HCT116 (cell line): ENCODE data around the gene TNRC6A. TPM values are rescaled to one million over a fixed set of nuclear protein-coding genes. Genes with fewer than 3 reads are reported as not detected.

Source experiments
- ATAC-seq: fragments of 200-7000 bp; cut with Tn5 transposase; 2 replicates; pipeline ENCODE4 v1.9.1; 2020; ENCODE audit warnings: mild to moderate bottlenecking, moderate library complexity
- BruUV-seq: library from RNA; stranded (reverse); fragments of 400-500 nt; replicated peaks from 2 replicates; lab custom pipeline; 2021; lab: Mats Ljungman, UMichigan
- CTCF ChIA-PET: fragments of 300-600 bp; sonication (Branson Sonifier 250); formaldehyde crosslinking; loops from one replicate; lab custom pipeline; 2021; ENCODE audit warnings: antibody characterized with exemption; lab: Charles Lee
- POLR2A ChIA-PET: fragments of 300-600, 350-600 bp; sonication (Branson Sonifier 250); formaldehyde crosslinking; loops from one replicate; lab custom pipeline; 2021; ENCODE audit warnings: antibody characterized with exemption; lab: Charles Lee
- RAD21 ChIA-PET, 2 experiments: fragments of 300-600 bp; sonication (Branson Sonifier 250); formaldehyde crosslinking; loops; one replicate each; lab custom pipeline; 2023; ENCODE audit warnings: low total read pairs in 2 of 2; ENCODE audit not compliant: uncharacterized antibody in 2 of 2, unreplicated experiment in 2 of 2, low non-redundant PET in 1 of 2; lab: Charles Lee
- DNase-seq: peaks from one replicate; pipeline ENCODE4 v3.0.0-alpha.2; 2010; ENCODE audit warnings: low read depth, low spot score
- H2AFZ ChIP-seq: fragments of 200-600 bp; shearing (Covaris generic), sonication (generic); 2 replicates; pipeline ENCODE4 v1.6.1; 2017; ENCODE audit warnings: low read depth, mixed run types, mixed read lengths, antibody characterized with exemption, low read length; ENCODE audit not compliant: poor library complexity, severe bottlenecking
- H3K27ac ChIP-seq: 2 replicates; pipeline ENCODE4 v1.5.1; 2012; ENCODE audit warnings: low read depth, low read length
- H3K27me3 ChIP-seq: fragments of 200-600 bp; sonication (generic); 2 replicates; pipeline ENCODE4 v1.6.1; 2016; ENCODE audit warnings: mixed run types, low read length, mixed read lengths; ENCODE audit not compliant: insufficient read depth
- H3K36me3 ChIP-seq, 2 experiments: fragments of 200-500 bp in 1 of 2; fragments of 200-600 bp in 1 of 2; sonication (Bioruptor generic) in 1 of 2; sonication (generic) in 1 of 2; 2 replicates each; pipeline versions ENCODE4 v1.5.1 to v1.6.1; 2014 to 2016; ENCODE audit warnings: low read length in 2 of 2, inconsistent platforms in 1 of 2, mixed read lengths in 1 of 2, mixed run types in 1 of 2; ENCODE audit not compliant: insufficient read depth in 2 of 2, control insufficient read depth in 1 of 2
- H3K4me1 ChIP-seq, 2 experiments: fragments of 200-600 bp in 1 of 2; sonication (generic) in 1 of 2; 2 replicates each; pipeline versions ENCODE4 v1.5.1 to v1.6.1; 2012 to 2017; ENCODE audit warnings: low read length in 2 of 2, inconsistent platforms in 1 of 2, mild to moderate bottlenecking in 1 of 2, mixed read lengths in 1 of 2, mixed run types in 1 of 2, moderate library complexity in 1 of 2; ENCODE audit not compliant: insufficient read depth in 2 of 2, control insufficient read depth in 1 of 2
- H3K4me2 ChIP-seq: fragments of 200-600 bp; sonication (generic); 2 replicates; pipeline ENCODE4 v1.6.1; 2017; ENCODE audit warnings: mixed run types, low read length, mixed read lengths
- H3K4me3 ChIP-seq, 2 experiments: fragments of 200-600 bp in 1 of 2; sonication (generic) in 1 of 2; replicated peaks in 1 of 2; 2 replicates each; pipeline ENCODE4 v1.5.1; 2011 to 2016; ENCODE audit warnings: low read length in 2 of 2, control low read depth in 1 of 2, low read depth in 1 of 2, mild to moderate bottlenecking in 1 of 2, mixed read lengths in 1 of 2, mixed run types in 1 of 2
- H3K79me2 ChIP-seq: fragments of 200-600 bp; sonication (generic); 2 replicates; pipeline ENCODE4 v1.6.1; 2017; ENCODE audit warnings: mild to moderate bottlenecking, mixed run types, low read length, moderate library complexity, mixed read lengths; ENCODE audit not compliant: insufficient read depth
- H3K9ac ChIP-seq: fragments of 200-600 bp; sonication (generic); 2 replicates; pipeline ENCODE4 v1.6.1; 2016; ENCODE audit warnings: low read length, mixed read lengths
- H3K9me2 ChIP-seq: fragments of 200-600 bp; sonication (generic), shearing (Covaris generic); 2 replicates; pipeline ENCODE4 v1.6.1; 2017; ENCODE audit warnings: mixed run types, mild to moderate bottlenecking, moderate library complexity; ENCODE audit not compliant: insufficient read depth
- H3K9me3 ChIP-seq, 2 experiments: fragments of 200-500 bp in 1 of 2; fragments of 200-600 bp in 1 of 2; sonication (Bioruptor generic) in 1 of 2; sonication (generic) in 1 of 2; 2 replicates each; pipeline ENCODE4 v1.6.1; 2014 to 2017; ENCODE audit warnings: low read length in 2 of 2, mixed read lengths in 2 of 2, inconsistent platforms in 1 of 2, low read depth in 1 of 2, mild to moderate bottlenecking in 1 of 2, mixed run types in 1 of 2, moderate library complexity in 1 of 2; ENCODE audit not compliant: control insufficient read depth in 1 of 2, insufficient read depth in 1 of 2
- H4K20me1 ChIP-seq: fragments of 200-600 bp; sonication (generic), shearing (Covaris generic); 2 replicates; pipeline ENCODE4 v1.6.1; 2017; ENCODE audit warnings: mixed run types, mild to moderate bottlenecking, moderate library complexity; ENCODE audit not compliant: insufficient read depth
- CEBPB ChIP-seq: IDR thresholded peaks from 2 replicates; pipeline ENCODE4 v1.6.1; 2012; ENCODE audit warnings: low read depth
- ELF1 ChIP-seq: IDR thresholded peaks from 2 replicates; pipeline ENCODE4 v1.6.1; 2012; ENCODE audit warnings: low read depth, borderline replicate concordance
- EZH2phosphoT487 ChIP-seq: fragments of 200-600 bp; IDR thresholded peaks from 2 replicates; pipeline ENCODE4 v1.6.1; 2018; ENCODE audit warnings: antibody characterized with exemption, borderline replicate concordance
- FOSL1 ChIP-seq: IDR thresholded peaks from 2 replicates; pipeline ENCODE4 v1.6.1; 2012; ENCODE audit warnings: low read depth
- JUND ChIP-seq: IDR thresholded peaks from 2 replicates; pipeline ENCODE4 v1.6.1; 2012
- POLR2A ChIP-seq: IDR thresholded peaks from 2 replicates; pipeline ENCODE4 v1.7.0; 2011; ENCODE audit warnings: borderline replicate concordance; ENCODE audit not compliant: insufficient read depth, insufficient read length; ENCODE audit errors: extremely low read depth
- SIN3A ChIP-seq: IDR thresholded peaks from 2 replicates; pipeline ENCODE4 v1.6.1; 2012; ENCODE audit warnings: low read depth
- SP1 ChIP-seq: IDR thresholded peaks from 2 replicates; pipeline ENCODE4 v1.6.1; 2012; ENCODE audit warnings: low read depth
- SRF ChIP-seq: IDR thresholded peaks from 2 replicates; pipeline ENCODE4 v1.6.1; 2012; ENCODE audit warnings: low read depth
- ZFX ChIP-seq: fragments of 450-650 bp; IDR thresholded peaks from 2 replicates; pipeline ENCODE4 v1.6.1; 2017
- ZNF274 ChIP-seq: fragments of 200-500 bp; sonication (Bioruptor generic); IDR thresholded peaks from 2 replicates; pipeline ENCODE4 v1.6.1; 2014; ENCODE audit warnings: mild to moderate bottlenecking, low read depth, low read length, inconsistent platforms
- intact Hi-C: fragments of 100-400 bp; cut with micrococcal nuclease; formaldehyde crosslinking; loops from 2 replicates; pipeline ENCODE4 v1.10.0; 2022
- total RNA-seq: library from RNA; stranded (reverse); gene quantifications from one replicate; pipeline ENCODE4 v1.2.1, GENCODE V29; 2021; ENCODE audit not compliant: unreplicated experiment
- TF ChIP-seq, protein P1 (sequence below), 3 experiments: fragments of 200-600 bp in 1 of 3; sonication (generic) in 1 of 3; IDR thresholded peaks in 2 of 3; conservative IDR thresholded peaks in 1 of 3; 2 replicates each; pipeline ENCODE4 v1.5.1; 2012 to 2017; ENCODE audit warnings: low read depth in 2 of 3, low read length in 2 of 3, antibody characterized with exemption in 1 of 3, borderline replicate concordance in 1 of 3, control low read depth in 1 of 3, mild to moderate bottlenecking in 1 of 3, mixed read lengths in 1 of 3, mixed run types in 1 of 3, moderate library complexity in 1 of 3; ENCODE audit not compliant: insufficient read depth in 1 of 3
- TF ChIP-seq, protein P2 (sequence below): IDR thresholded peaks from 2 replicates; pipeline ENCODE4 v1.6.1; 2012; ENCODE audit warnings: low read depth
- TF ChIP-seq, protein P3 (sequence below): IDR thresholded peaks from 2 replicates; pipeline ENCODE4 v1.6.1; 2012
- TF ChIP-seq, protein P4 (sequence below): IDR thresholded peaks from 2 replicates; pipeline ENCODE4 v1.6.1; 2011; ENCODE audit warnings: mild to moderate bottlenecking, low read length, moderate library complexity; ENCODE audit not compliant: insufficient replicate concordance; ENCODE audit errors: extremely low read depth
- TF ChIP-seq, protein P5 (sequence below): IDR thresholded peaks from 2 replicates; pipeline ENCODE4 v1.6.1; 2012

Gene TNRC6A
- total RNA-seq, 1 experiment from 2014 or later = 37.0 TPM

DNA sequence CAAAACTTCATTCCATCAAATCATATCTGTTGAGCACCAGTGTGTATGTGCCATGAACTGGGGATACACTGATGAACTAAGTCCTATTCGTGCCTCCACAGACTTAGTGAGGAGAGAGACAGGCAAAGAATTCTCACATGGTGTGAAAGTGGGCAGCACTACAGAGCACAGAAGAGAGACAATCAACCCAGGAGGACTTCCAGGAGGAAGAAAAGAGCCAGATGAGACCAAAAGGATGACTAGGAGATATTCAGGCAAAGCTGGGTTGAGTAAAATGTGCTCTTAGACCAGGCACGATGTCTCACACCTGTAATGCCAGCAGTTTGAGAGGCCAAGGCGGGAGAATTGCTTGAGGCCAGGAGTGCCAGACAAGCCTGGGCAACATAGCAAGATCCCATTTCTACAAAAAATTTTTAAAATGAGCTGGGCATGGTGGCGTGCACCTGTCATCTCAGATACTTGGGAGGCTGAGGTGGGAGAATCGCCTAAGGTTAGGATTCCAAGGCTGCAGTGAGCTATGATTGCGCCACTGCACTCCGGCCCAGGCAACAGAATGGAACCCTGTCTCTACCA, 30.2 kb upstream of the TNRC6A start (continued):
- TF ChIP-seq, protein P1, sequence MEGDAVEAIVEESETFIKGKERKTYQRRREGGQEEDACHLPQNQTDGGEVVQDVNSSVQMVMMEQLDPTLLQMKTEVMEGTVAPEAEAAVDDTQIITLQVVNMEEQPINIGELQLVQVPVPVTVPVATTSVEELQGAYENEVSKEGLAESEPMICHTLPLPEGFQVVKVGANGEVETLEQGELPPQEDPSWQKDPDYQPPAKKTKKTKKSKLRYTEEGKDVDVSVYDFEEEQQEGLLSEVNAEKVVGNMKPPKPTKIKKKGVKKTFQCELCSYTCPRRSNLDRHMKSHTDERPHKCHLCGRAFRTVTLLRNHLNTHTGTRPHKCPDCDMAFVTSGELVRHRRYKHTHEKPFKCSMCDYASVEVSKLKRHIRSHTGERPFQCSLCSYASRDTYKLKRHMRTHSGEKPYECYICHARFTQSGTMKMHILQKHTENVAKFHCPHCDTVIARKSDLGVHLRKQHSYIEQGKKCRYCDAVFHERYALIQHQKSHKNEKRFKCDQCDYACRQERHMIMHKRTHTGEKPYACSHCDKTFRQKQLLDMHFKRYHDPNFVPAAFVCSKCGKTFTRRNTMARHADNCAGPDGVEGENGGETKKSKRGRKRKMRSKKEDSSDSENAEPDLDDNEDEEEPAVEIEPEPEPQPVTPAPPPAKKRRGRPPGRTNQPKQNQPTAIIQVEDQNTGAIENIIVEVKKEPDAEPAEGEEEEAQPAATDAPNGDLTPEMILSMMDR (IDR thresholded peaks at IDR 0.05 in 2 of 3, conservative IDR thresholded peaks at IDR 0.05 in 1 of 3; ENCODE audit: borderline replicate concordance in 1 of 3, insufficient read depth in 1 of 3, low read depth in 2 of 3, low read length in 2 of 3) = no peak
- TF ChIP-seq SRF (no peak), ZNF274 (no peak)

DNA sequence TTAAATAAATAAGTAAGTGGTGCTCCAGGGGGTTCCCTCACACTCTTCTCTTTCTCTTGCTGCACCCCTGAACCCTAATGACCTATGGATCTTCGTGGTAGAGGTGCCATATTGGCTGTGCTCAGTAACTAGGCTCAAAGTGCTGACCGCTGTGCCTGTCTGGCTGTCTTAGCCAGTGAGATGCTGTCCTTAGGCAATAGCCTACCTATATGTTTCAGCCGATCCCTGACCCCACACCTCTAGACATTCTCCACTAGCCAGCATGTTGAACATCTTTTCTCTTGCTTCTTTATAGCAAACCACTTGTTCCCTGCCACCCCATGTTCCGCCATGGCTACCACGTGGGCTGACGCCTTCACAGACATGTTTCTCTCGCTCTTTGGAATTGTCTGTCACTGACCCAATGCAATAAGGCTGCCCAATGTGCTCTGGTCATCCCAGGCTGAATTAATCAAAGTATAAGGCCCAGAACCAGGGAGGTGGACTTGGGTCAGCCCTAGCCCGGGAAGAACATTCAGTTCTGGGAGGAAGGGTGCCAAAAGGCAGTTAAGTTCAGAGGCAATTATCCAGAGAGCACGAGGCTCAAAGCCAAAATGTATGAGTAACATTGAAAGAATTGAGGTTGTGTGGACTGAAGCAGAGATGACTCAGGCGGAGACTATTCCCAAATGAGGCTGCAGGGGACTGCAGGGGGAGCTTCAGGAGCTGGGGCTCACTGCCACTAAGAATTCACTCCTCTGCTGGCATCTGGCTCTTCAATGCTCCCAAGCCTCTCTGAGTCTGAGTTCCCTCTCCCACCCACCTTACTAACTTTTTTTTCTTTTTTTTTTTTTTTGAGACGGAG, 28.7 kb upstream of the TNRC6A start:
- peak overlapping the region; percentile 48 for H3K9ac ChIP-seq
- H3K4me1 ChIP-seq = peaks cover 24 to 31% of the 10 kb centered on the region in 2 experiments
- BruUV-seq = no TSS peak
- CTCF ChIA-PET = no interaction called here
- H3K27me3 ChIP-seq = no peaks in the 10 kb centered on the region
- H3K4me2 ChIP-seq = peak overlapping the region; percentile 80
- no peaks in the 10 kb centered on the region for H4K20me1 ChIP-seq
- H3K9me2 ChIP-seq = no peaks in the 10 kb centered on the region
- no peaks in the 10 kb centered on the region for H3K9me3 ChIP-seq
- POLR2A ChIA-PET = no interaction called here
- H3K4me3 ChIP-seq = peak overlapping the region; percentile 28 to 45
- DNase-seq = peak; percentile 89
- H3K79me2 ChIP-seq = no peaks in the 10 kb centered on the region
- intact Hi-C loops = no loop called here
- H3K36me3 ChIP-seq = no peaks in the 10 kb centered on the region
- peak; percentile 95 for ATAC-seq
- H3K27ac ChIP-seq = peak overlapping the region; percentile 82
- H2AFZ ChIP-seq = peak overlapping the region; percentile 97
- RAD21 ChIA-PET = interaction anchor here (0.7 kb wide), 2 partner anchors 37 to 97 kb away, joined by 3 read pairs; no protein-coding TSS in a partner anchor
- TF ChIP-seq, protein P2, sequence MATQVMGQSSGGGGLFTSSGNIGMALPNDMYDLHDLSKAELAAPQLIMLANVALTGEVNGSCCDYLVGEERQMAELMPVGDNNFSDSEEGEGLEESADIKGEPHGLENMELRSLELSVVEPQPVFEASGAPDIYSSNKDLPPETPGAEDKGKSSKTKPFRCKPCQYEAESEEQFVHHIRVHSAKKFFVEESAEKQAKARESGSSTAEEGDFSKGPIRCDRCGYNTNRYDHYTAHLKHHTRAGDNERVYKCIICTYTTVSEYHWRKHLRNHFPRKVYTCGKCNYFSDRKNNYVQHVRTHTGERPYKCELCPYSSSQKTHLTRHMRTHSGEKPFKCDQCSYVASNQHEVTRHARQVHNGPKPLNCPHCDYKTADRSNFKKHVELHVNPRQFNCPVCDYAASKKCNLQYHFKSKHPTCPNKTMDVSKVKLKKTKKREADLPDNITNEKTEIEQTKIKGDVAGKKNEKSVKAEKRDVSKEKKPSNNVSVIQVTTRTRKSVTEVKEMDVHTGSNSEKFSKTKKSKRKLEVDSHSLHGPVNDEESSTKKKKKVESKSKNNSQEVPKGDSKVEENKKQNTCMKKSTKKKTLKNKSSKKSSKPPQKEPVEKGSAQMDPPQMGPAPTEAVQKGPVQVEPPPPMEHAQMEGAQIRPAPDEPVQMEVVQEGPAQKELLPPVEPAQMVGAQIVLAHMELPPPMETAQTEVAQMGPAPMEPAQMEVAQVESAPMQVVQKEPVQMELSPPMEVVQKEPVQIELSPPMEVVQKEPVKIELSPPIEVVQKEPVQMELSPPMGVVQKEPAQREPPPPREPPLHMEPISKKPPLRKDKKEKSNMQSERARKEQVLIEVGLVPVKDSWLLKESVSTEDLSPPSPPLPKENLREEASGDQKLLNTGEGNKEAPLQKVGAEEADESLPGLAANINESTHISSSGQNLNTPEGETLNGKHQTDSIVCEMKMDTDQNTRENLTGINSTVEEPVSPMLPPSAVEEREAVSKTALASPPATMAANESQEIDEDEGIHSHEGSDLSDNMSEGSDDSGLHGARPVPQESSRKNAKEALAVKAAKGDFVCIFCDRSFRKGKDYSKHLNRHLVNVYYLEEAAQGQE = no peak
- TF ChIP-seq EZH2phosphoT487 (no peak), CEBPB (no peak; the same call in 1 of the 2 replicates), POLR2A (no peak), ZFX (no peak), JUND (peak; percentile 98), FOSL1 (peak; percentile 98), SRF (peak; percentile 68; the same call in 1 of the 2 replicates), ELF1 (no peak), SIN3A (no peak), SP1 (peak; percentile 86), ZNF274 (no peak)
- TF ChIP-seq, protein P3, sequence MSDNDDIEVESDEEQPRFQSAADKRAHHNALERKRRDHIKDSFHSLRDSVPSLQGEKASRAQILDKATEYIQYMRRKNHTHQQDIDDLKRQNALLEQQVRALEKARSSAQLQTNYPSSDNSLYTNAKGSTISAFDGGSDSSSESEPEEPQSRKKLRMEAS = peak; percentile 86
- TF ChIP-seq, protein P4, sequence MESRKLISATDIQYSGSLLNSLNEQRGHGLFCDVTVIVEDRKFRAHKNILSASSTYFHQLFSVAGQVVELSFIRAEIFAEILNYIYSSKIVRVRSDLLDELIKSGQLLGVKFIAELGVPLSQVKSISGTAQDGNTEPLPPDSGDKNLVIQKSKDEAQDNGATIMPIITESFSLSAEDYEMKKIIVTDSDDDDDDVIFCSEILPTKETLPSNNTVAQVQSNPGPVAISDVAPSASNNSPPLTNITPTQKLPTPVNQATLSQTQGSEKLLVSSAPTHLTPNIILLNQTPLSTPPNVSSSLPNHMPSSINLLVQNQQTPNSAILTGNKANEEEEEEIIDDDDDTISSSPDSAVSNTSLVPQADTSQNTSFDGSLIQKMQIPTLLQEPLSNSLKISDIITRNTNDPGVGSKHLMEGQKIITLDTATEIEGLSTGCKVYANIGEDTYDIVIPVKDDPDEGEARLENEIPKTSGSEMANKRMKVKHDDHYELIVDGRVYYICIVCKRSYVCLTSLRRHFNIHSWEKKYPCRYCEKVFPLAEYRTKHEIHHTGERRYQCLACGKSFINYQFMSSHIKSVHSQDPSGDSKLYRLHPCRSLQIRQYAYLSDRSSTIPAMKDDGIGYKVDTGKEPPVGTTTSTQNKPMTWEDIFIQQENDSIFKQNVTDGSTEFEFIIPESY = peak; percentile 12
- TF ChIP-seq, protein P5, sequence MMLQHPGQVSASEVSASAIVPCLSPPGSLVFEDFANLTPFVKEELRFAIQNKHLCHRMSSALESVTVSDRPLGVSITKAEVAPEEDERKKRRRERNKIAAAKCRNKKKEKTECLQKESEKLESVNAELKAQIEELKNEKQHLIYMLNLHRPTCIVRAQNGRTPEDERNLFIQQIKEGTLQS = no peak
